ENCODE data around the gene IGFBP7.

- no peak for TF ChIP-seq CTCF (IDR thresholded peaks at IDR 0.05; ENCODE audit: low read depth, low read length)
- no peak for TF ChIP-seq MYC (IDR thresholded peaks at IDR 0.05; ENCODE audit: low read depth, low read length)
- TF ChIP-seq POLR2A (IDR thresholded peaks at IDR 0.05; ENCODE audit: extremely low read depth, insufficient read length) = no peak
- TF ChIP-seq MAX (IDR thresholded peaks at IDR 0.05; ENCODE audit: low read depth, low read length) = no peak
Observed at GRCh38 chr4:57020467-57021101, 89.6 kb downstream of the IGFBP7 start.
